ENCODE data around the gene PEDS1. TPM values are rescaled to one million over a fixed set of nuclear protein-coding genes. Genes with fewer than 3 reads are reported as not detected.

PEDS1 gene
- total RNA-seq, 1 experiment from 2014 or later, result 37.7 TPM

- peaks cover 34% of the 10 kb centered on the region for H3K4me1 ChIP-seq (replicated peaks; ENCODE audit: insufficient read depth)
- no peaks in the 10 kb centered on the region for H3K36me3 ChIP-seq (ENCODE audit: low read depth)
- H3K9me3 ChIP-seq (ENCODE audit: insufficient read depth, low read depth), result no peaks in the 10 kb centered on the region
- H4K20me1 ChIP-seq (ENCODE audit: insufficient read depth), result no peaks in the 10 kb centered on the region
- H3K27ac ChIP-seq, result peak overlapping the region; percentile 99
- BruUV-seq (replicated peaks), result no TSS peak
- TF ChIP-seq CTCF (conservative IDR thresholded peaks at IDR 0.05), result no peak
- TF ChIP-seq EZH2 (IDR thresholded peaks at IDR 0.05; ENCODE audit: low read depth), result no peak
- ChIA-PET POLR2A (ENCODE audit: unreplicated experiment) (interaction anchor here (0.5 kb wide), 1 partner anchor 284 kb away, joined by 3 read pairs; no protein-coding TSS in a partner anchor), CTCF (interaction anchor here (0.6 to 1.0 kb wide), 6 partner anchors 68 to 393 kb away, joined by 3 to 11 read pairs (median 6); no protein-coding TSS in a partner anchor)
- peak overlapping the region; percentile 80 for H3K4me2 ChIP-seq
- no peaks in the 10 kb centered on the region for H3K9me2 ChIP-seq (ENCODE audit: insufficient read depth)
- H2AFZ ChIP-seq, result no peak overlapping the region
- no peak for DNase-seq
- H3F3A ChIP-seq (ENCODE audit: insufficient read depth, low read depth), result peaks cover 39% of the 10 kb centered on the region
- intact Hi-C loops (cut with micrococcal nuclease; ENCODE audit: unreplicated experiment), result loop anchor here (1.0 to 5.0 kb wide), 7 partner anchors 273 to 601 kb away; no protein-coding TSS in a partner anchor
- H3K79me2 ChIP-seq (ENCODE audit: low read depth), result peaks cover 8% of the 10 kb centered on the region
- H3K27me3 ChIP-seq (ENCODE audit: insufficient read depth, low read depth), result no peaks in the 10 kb centered on the region
- no peak overlapping the region for H3K4me3 ChIP-seq
Measured at GRCh38 chr20:50186987-50187402, 33.5 kb upstream of the PEDS1 start.

GRCh38 chr20:50186151-50186885 is 32.8 kb upstream of the PEDS1 start:
- intact Hi-C loops (cut with micrococcal nuclease; ENCODE audit: unreplicated experiment), result loop anchor here (1.0 to 5.0 kb wide), 7 partner anchors 274 to 602 kb away; no protein-coding TSS in a partner anchor
- ChIA-PET CTCF (interaction anchor here (0.7 kb wide), 1 partner anchor 107 kb away, joined by 11 read pairs; no protein-coding TSS in a partner anchor), POLR2A (ENCODE audit: unreplicated experiment) (no interaction called here)
- TF ChIP-seq EZH2 (IDR thresholded peaks at IDR 0.05; ENCODE audit: low read depth) (no peak), CTCF (conservative IDR thresholded peaks at IDR 0.05) (peak; percentile 100)
- Histone ChIP-seq H3K9me2 (ENCODE audit: insufficient read depth) (no peaks in the 10 kb centered on the region), H3F3A (ENCODE audit: insufficient read depth, low read depth) (peaks cover 35% of the 10 kb centered on the region), H3K27ac (peak overlapping the region; percentile 99; the same call in 1 of the 2 replicates), H3K4me2 (no peak overlapping the region), H4K20me1 (ENCODE audit: insufficient read depth) (no peaks in the 10 kb centered on the region), H3K4me3 (no peak overlapping the region), H3K9me3 (ENCODE audit: insufficient read depth, low read depth) (no peaks in the 10 kb centered on the region), H2AFZ (no peak overlapping the region), H3K79me2 (ENCODE audit: low read depth) (peaks cover 1% of the 10 kb centered on the region; the same call in 1 of the 2 replicates), H3K36me3 (ENCODE audit: low read depth) (no peaks in the 10 kb centered on the region), H3K4me1 (replicated peaks; ENCODE audit: insufficient read depth) (peaks cover 34% of the 10 kb centered on the region), H3K27me3 (ENCODE audit: insufficient read depth, low read depth) (no peaks in the 10 kb centered on the region)
- DNase-seq, result peak; percentile 73 to 93
- no TSS peak for BruUV-seq (replicated peaks)

GRCh38 chr20:50185426-50185825 is 31.9 kb upstream of the PEDS1 start:
- no peak for TF ChIP-seq EZH2 (IDR thresholded peaks at IDR 0.05; ENCODE audit: low read depth)
- H3K79me2 ChIP-seq (ENCODE audit: low read depth), result no peaks in the 10 kb centered on the region
- no peak overlapping the region for H3K4me3 ChIP-seq
- no peaks in the 10 kb centered on the region for H3K9me3 ChIP-seq (ENCODE audit: insufficient read depth, low read depth)
- no peaks in the 10 kb centered on the region for H3K36me3 ChIP-seq (ENCODE audit: low read depth)
- DNase-seq, result no peak
- peaks cover 38% of the 10 kb centered on the region for H3F3A ChIP-seq (ENCODE audit: insufficient read depth, low read depth)
- CTCF ChIA-PET, result interaction anchor here (0.6 kb wide), 1 partner anchor 754 kb away, joined by 3 read pairs; no protein-coding TSS in a partner anchor
- no peaks in the 10 kb centered on the region for H3K9me2 ChIP-seq (ENCODE audit: insufficient read depth)
- POLR2A ChIA-PET (ENCODE audit: unreplicated experiment), result no interaction called here
- H3K4me1 ChIP-seq (replicated peaks; ENCODE audit: insufficient read depth), result peaks cover 34% of the 10 kb centered on the region
- H2AFZ ChIP-seq, result no peak overlapping the region
- H3K27me3 ChIP-seq (ENCODE audit: insufficient read depth, low read depth), result no peaks in the 10 kb centered on the region
- BruUV-seq (replicated peaks), result no TSS peak
- H4K20me1 ChIP-seq (ENCODE audit: insufficient read depth), result no peaks in the 10 kb centered on the region
- no peak overlapping the region for H3K27ac ChIP-seq
- intact Hi-C loops (cut with micrococcal nuclease; ENCODE audit: unreplicated experiment), result loop anchor here (5.0 kb wide), 1 partner anchor 557 kb away; no protein-coding TSS in a partner anchor
- H3K4me2 ChIP-seq, result no peak overlapping the region

Measured in PC-9 (cell line).